PC-9 (cell line): ENCODE measurements around the gene MTPN. TPM values are rescaled to one million over a fixed set of nuclear protein-coding genes. Genes with fewer than 3 reads are reported as not detected.

Experiments used
- BruUV-seq: library from RNA; stranded (reverse); fragments of 400-500 nt; replicated peaks from 2 replicates; lab custom pipeline; 2021; lab: Mats Ljungman, UMichigan
- CTCF ChIA-PET: fragments of 300-600 bp; sonication (Branson Sonifier 250); formaldehyde crosslinking; loops from one replicate; lab custom pipeline; 2022; ENCODE audit warnings: antibody characterized with exemption; lab: Charles Lee
- POLR2A ChIA-PET: fragments of 300-600 bp; sonication (Branson Sonifier 250); formaldehyde crosslinking; loops from one replicate; lab custom pipeline; 2022; ENCODE audit warnings: antibody characterized with exemption; ENCODE audit not compliant: unreplicated experiment; lab: Charles Lee
- DNase-seq, 2 experiments: peaks; one replicate each; pipeline versions ENCODE4 v3.0.0 to v3.0.0-alpha.2; 2015 to 2022; ENCODE audit warnings: mixed read lengths in 1 of 2
- H2AFZ ChIP-seq: fragments of 200-600 bp; sonication (generic); 2 replicates; pipeline ENCODE4 v1.8.1; 2017; ENCODE audit warnings: antibody characterized with exemption
- H3F3A ChIP-seq: fragments of 200-600 bp; sonication (generic); 2 replicates; pipeline ENCODE4 v1.8.1; 2017; ENCODE audit warnings: antibody characterized with exemption, mild to moderate bottlenecking, low read depth; ENCODE audit not compliant: insufficient read depth
- H3K27ac ChIP-seq: fragments of 200-600 bp; sonication (generic); 2 replicates; pipeline ENCODE4 v1.6.1; 2016; ENCODE audit warnings: mixed run types
- H3K27me3 ChIP-seq: fragments of 200-600 bp; sonication (generic); 2 replicates; pipeline ENCODE4 v1.6.1; 2016; ENCODE audit warnings: low read depth, mixed run types; ENCODE audit not compliant: insufficient read depth
- H3K36me3 ChIP-seq: fragments of 200-600 bp; sonication (generic); 2 replicates; pipeline ENCODE4 v1.6.1; 2016; ENCODE audit warnings: low read depth, mixed run types
- H3K4me1 ChIP-seq: fragments of 200-600 bp; sonication (generic); replicated peaks from 2 replicates; pipeline ENCODE4 v1.6.1; 2016; ENCODE audit warnings: mixed run types; ENCODE audit not compliant: insufficient read depth
- H3K4me2 ChIP-seq: fragments of 200-600 bp; sonication (generic); 2 replicates; pipeline ENCODE4 v1.6.1; 2017; ENCODE audit warnings: mixed run types
- H3K4me3 ChIP-seq: fragments of 200-600 bp; sonication (generic); 2 replicates; pipeline ENCODE4 v1.6.1; 2016; ENCODE audit warnings: mixed run types
- H3K79me2 ChIP-seq: fragments of 200-600 bp; sonication (generic); 2 replicates; pipeline ENCODE4 v1.6.1; 2017; ENCODE audit warnings: low read depth, mixed run types
- H3K9me2 ChIP-seq: fragments of 200-600 bp; sonication (generic); 2 replicates; pipeline ENCODE4 v1.8.1; 2017; ENCODE audit warnings: mild to moderate bottlenecking; ENCODE audit not compliant: insufficient read depth
- H3K9me3 ChIP-seq: fragments of 200-600 bp; sonication (generic); 2 replicates; pipeline ENCODE4 v1.8.1; 2016; ENCODE audit warnings: low read depth; ENCODE audit not compliant: insufficient read depth
- H4K20me1 ChIP-seq: fragments of 200-600 bp; sonication (generic); 2 replicates; pipeline ENCODE4 v1.8.1; 2017; ENCODE audit not compliant: insufficient read depth
- CTCF ChIP-seq: fragments of 200-600 bp; sonication (generic); conservative IDR thresholded peaks from 2 replicates; pipeline ENCODE4 v1.6.1; 2017; ENCODE audit warnings: mixed run types, antibody characterized with exemption, mild to moderate bottlenecking, moderate library complexity
- EZH2 ChIP-seq: fragments of 200-600 bp; sonication (generic); IDR thresholded peaks from 2 replicates; pipeline ENCODE4 v1.8.0; 2017; ENCODE audit warnings: antibody characterized with exemption, low read depth
- intact Hi-C: fragments of 100-400 bp; cut with micrococcal nuclease; formaldehyde crosslinking; loops from one replicate; pipeline ENCODE4 v1.10.0; 2022; ENCODE audit not compliant: unreplicated experiment
- total RNA-seq: library from RNA; stranded (reverse); gene quantifications from 2 replicates; pipeline ENCODE4 v1.2.3, GENCODE V29; 2021

Gene MTPN
- total RNA-seq, 1 experiment from 2014 or later: 212 TPM

GRCh38 chr7:135966341-135967043 lies 10.7 kb downstream of the MTPN start:
- no peak overlapping the region for H3K4me3 ChIP-seq
- peaks cover 63% of the 10 kb centered on the region for H4K20me1 ChIP-seq
- ChIA-PET POLR2A (interaction anchor here (0.6 to 0.8 kb wide), 2 partner anchors 39 to 256 kb away, joined by 4 to 9 read pairs; no protein-coding TSS in a partner anchor), CTCF (interaction anchor here (1.3 kb wide), 1 partner anchor 16 kb away, joined by 3 read pairs; no protein-coding TSS in a partner anchor)
- TF ChIP-seq CTCF: no peak
- no peak for TF ChIP-seq EZH2
- DNase-seq: no peak
- H3K9me3 ChIP-seq: no peaks in the 10 kb centered on the region
- H3K27me3 ChIP-seq: no peaks in the 10 kb centered on the region
- no peak overlapping the region for H3K27ac ChIP-seq
- H2AFZ ChIP-seq: no peak overlapping the region
- no peak overlapping the region for H3K4me2 ChIP-seq
- no peaks in the 10 kb centered on the region for H3K4me1 ChIP-seq
- H3K36me3 ChIP-seq: peaks cover 24% of the 10 kb centered on the region
- peaks cover 93% of the 10 kb centered on the region for H3K79me2 ChIP-seq
- H3F3A ChIP-seq: peaks cover 13% of the 10 kb centered on the region
- no peaks in the 10 kb centered on the region for H3K9me2 ChIP-seq
- no TSS peak for BruUV-seq
- intact Hi-C loops: no loop called here

- no peak for TF ChIP-seq EZH2
- no peak for TF ChIP-seq CTCF
- CTCF ChIA-PET: interaction anchor here (1.3 kb wide), 1 partner anchor 17 kb away, joined by 3 read pairs; no protein-coding TSS in a partner anchor
- no TSS peak for BruUV-seq
- Histone ChIP-seq H3K4me1 (no peaks in the 10 kb centered on the region), H3K9me3 (no peaks in the 10 kb centered on the region), H3K79me2 (peaks cover 93% of the 10 kb centered on the region), H3K27me3 (no peaks in the 10 kb centered on the region), H2AFZ (no peak overlapping the region), H3K27ac (no peak overlapping the region), H3K4me3 (no peak overlapping the region), H3F3A (peaks cover 4% of the 10 kb centered on the region; the same call in 1 of the 2 replicates), H3K36me3 (peaks cover 15% of the 10 kb centered on the region), H3K4me2 (no peak overlapping the region), H3K9me2 (no peaks in the 10 kb centered on the region), H4K20me1 (peaks cover 68% of the 10 kb centered on the region)
- intact Hi-C loops: no loop called here
- POLR2A ChIA-PET: interaction anchor here (0.7 kb wide), 1 partner anchor 119 kb away, joined by 3 read pairs; no protein-coding TSS in a partner anchor
- no peak for DNase-seq
Observed at GRCh38 chr7:135965602-135966001, 11.6 kb downstream of the MTPN start.

GRCh38 chr7:135964791-135965190 lies 12.4 kb downstream of the MTPN start:
- no peak overlapping the region for H3K4me2 ChIP-seq

More at GRCh38 chr7:135964791-135965190, 12.4 kb downstream of the MTPN start:
- CTCF ChIA-PET: no interaction called here
- peaks cover 15% of the 10 kb centered on the region for H3K36me3 ChIP-seq
- intact Hi-C loops: no loop called here
- POLR2A ChIA-PET: no interaction called here
- no TSS peak for BruUV-seq
- no peaks in the 10 kb centered on the region for H3K9me2 ChIP-seq
- no peak overlapping the region for H3K4me3 ChIP-seq
- no peak for DNase-seq
- H3F3A ChIP-seq: peaks cover 4% of the 10 kb centered on the region; the same call in 1 of the 2 replicates
- no peaks in the 10 kb centered on the region for H3K4me1 ChIP-seq
- TF ChIP-seq EZH2 (no peak), CTCF (no peak)
- H4K20me1 ChIP-seq: peaks cover 71% of the 10 kb centered on the region
- no peak overlapping the region for H3K27ac ChIP-seq
- no peaks in the 10 kb centered on the region for H3K27me3 ChIP-seq
- H3K9me3 ChIP-seq: no peaks in the 10 kb centered on the region
- H3K79me2 ChIP-seq: peaks cover 96% of the 10 kb centered on the region
- H2AFZ ChIP-seq: no peak overlapping the region
